IPS DF 4.7 (cell line): Measurements from ENCODE around the gene AFDN.

Experiments used
- DNase-seq: peaks from one replicate; pipeline ENCODE4 v3.0.0-alpha.2; 2013; ENCODE audit warnings: low spot score; ENCODE audit errors: extremely low read depth

The AFDN gene

DNA sequence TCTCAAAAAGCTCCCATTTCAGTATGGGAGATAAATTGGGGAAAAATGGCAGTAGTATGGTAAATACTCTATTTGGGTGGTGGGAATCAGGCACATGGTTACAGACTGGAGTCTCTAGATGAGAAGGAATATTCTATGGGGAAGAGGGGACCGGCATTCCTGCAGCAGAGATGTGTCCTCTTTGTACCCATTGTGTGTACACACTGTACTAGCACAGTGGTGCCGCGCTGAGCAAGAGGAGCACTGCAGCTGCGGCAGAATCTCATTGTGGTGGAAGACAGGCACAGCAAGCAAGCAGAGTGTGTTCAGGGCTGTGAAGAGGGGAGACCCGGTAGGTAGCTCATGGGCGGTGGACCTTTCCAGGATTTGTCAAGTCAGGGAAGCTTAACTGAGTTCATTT is 13.0 kb downstream of the AFDN start:
- no peak for DNase-seq

DNA sequence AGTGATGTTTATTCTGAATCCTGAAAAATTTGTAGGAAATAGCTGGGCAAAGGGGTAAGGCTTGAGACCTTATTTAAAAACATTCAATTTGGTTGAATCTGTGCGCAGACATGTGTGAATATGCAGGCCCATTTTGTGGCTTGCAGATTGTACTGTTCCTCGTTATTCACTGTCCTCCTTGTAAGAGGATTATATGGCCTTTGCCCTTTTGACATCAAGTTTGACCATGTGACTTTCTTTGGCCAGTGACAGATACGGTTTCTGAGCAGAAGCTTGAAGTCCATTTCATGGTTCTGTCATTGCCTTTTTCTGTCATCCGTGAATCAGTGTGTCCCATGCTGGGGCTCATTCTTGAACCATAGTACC is 13.4 kb downstream of the AFDN start:
- DNase-seq, result no peak

DNA sequence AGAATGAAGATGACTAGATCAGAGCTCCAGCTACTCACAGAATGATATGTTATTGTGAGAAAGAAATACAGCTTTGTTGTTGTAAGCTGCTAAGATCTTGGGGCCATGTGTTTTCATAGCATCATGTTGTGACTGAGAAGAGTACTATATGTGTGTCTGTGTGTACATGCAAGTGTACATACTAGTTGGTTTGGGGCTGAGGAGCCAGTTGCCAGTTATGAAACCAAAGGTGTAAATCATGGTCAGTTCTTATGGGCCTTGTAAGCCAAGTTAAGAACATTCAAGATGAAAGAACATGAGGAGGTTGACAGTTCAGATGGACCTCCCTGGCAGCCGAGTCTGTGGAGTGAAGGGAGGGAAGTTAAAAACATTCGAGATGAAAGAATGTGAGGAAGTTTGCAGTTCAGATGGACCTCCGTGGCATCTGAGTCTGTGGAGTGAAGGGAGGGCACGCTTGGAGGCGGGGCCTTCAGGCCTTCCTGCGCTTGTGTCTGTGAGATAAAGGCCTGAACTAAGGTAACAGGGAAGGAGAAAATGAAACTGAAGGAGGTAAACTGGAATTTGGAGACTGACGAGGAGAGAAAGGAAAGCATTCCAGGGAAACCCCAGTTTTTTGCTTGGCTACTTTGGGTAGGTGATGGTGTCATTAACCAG is 13.9 kb downstream of the AFDN start:
- no peak for DNase-seq

DNA sequence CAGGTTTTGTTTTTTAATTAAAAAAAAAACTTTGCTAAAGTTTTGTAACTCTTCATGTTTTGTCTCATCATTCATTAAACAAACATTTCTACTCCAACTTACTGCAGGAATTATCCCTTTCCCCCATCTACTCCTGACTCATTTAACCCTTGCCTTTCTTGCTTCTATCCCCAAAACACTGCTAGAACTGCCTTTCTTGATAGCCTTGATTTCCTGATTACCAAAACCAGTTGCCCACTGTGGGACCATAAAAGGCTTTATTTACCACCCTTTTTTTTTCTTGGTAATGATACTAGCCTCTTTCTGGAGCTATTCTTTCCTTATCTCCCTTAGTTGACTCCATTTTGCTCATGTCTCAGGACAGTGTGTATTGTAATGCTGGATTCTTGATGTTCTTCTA is 15.3 kb downstream of the AFDN start:
- no peak for DNase-seq

DNA sequence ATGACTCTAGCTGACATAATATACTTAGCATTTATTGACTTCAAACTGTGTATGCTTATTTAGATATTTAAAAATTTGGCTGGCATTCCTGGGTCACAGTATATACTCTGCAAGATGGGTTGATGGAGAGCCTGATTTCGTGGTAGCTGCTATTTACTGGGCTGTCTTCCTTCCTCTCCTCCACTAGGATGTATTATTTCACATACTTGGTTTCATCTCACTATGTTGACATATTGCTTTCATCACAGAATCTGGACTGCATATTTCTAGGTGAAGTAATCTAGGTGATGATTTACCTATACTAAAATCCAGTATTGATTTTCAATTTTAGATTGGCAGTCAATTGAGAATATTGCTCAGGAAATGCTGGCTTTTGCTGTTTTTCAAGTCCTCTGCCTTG is 15.7 kb downstream of the AFDN start:
- DNase-seq, result no peak

DNA sequence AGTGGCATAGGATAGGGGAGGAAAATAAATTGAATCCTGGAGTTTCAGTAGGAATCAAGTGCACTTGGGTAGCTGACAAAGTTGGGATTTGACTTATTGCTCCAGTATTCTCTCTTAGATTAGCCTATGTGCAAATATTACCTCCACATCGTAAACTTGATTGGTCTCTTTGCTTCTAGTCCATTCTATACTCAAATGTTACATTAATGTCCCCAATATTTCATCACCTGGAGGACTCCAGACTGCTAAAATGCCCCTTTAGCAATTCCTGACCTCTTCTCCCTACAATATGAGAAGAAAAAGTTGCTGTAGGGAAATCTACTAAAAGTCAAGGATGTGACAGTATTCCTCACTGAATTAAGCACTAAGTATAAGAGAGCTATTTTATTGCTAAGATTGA is 16.3 kb downstream of the AFDN start:
- no peak for DNase-seq

DNA sequence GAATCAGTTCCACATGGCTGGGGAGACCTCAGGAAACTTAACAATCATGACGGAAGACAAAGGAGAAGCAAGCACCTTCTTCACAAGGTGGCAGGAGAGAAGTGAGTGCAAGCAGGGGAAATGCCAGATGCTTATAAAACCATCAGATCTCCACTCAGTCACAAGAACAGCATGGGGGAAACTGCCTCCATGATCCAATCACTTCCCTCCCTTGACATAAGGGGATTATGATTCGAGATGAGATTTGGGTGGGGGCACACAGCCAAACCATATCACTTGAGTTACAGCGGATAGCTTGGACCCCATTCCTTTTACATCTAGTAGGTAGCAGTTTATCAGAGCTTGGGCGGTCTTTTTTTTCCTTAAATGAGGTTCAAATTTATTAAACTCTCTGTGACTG is 19.1 kb downstream of the AFDN start:
- DNase-seq, result no peak

DNA sequence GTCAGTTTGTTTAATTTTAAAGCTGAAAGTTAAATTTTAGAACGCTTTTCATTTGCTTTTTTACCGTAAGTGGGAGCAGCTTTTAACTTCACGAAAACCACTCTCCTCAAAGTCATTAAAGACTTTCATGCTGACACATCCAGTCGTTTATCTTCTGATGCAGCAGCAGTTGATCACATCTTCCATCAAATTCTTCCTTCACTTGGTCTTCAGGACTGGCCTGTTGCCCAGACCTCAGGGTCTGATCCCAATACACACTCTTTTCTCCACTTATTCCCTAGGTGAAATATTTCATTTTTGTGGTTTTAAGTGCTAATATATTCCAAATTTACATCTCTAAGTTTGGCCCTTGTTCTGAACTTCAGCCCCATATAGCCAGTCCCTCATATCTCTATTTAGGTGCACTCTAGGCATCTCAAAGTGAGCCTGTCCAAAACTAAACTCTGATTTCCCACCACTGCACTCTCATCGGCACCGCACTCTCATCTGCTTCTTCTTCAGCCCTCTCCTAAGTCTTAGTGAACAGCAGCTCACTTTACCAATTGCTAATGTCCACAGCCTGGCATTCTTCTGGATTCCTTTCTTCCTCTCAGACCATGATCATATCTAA is 20.4 kb downstream of the AFDN start:
- DNase-seq, result no peak

DNA sequence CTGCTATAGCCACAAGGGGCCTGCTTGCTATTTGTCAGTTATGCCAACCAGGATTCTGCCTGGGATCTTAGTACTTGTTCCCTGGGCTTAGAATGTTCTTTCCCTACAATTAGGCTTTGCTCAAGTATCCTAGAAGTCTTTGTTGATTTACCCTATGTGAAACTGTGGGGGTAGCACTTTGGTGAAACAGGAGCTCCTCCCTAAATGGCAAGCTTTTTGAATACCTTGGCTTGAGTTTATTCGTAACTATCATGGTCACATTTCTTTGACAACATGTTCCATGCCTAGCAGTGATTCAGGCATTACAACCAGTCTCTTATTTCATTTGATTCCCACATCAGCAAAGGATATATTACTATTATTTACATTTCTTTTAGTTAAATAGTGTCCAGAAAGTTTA is 21.2 kb downstream of the AFDN start:
- DNase-seq, result no peak

DNA sequence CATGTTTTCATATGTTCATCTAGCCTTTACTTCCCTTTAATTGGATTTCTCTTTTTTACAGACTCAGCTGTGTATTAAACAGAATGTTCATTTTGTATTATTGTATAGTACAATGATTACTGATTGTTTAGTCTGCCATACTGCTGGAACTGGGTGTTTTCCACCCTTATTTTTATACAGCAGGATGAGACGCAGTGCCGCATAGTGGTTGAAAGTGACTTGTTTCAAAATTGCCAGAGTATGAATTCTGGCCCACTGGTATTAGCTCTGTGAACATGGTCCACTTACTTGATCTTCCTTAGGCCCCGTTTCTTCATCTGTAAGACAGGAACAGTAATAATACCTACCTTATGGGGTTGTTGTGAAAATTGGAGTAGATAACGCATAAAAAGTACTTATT is 22.1 kb downstream of the AFDN start:
- no peak for DNase-seq

DNA sequence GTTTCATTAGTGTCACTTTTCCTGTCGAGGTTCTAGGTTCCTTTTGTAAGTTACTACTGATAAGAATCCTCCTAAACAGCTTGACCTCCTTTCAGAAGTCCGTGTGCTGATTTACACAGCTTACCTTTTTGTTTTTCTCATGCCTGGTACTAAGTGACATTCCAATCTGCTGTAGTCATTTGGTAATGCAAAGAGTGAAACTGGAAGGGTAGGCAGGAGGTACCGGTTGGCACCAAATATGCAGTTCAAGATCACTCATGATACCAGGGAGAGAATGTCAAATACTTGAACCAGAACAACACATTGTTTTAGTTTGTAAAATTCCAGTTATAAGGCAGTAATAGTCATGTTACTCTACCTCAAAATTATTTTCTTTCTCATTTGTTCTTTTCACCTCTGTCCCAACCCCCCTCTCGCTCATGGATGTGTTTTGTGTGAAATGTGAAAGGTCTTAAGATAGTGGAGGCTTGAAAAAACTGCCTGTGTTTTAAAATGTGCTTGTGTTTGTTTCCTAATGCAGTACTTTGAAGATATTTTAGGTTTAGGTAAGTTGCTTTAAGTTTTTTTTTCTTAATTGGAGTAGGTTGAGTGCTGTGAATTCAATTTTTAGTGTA is 23.2 kb downstream of the AFDN start:
- DNase-seq, result no peak

DNA sequence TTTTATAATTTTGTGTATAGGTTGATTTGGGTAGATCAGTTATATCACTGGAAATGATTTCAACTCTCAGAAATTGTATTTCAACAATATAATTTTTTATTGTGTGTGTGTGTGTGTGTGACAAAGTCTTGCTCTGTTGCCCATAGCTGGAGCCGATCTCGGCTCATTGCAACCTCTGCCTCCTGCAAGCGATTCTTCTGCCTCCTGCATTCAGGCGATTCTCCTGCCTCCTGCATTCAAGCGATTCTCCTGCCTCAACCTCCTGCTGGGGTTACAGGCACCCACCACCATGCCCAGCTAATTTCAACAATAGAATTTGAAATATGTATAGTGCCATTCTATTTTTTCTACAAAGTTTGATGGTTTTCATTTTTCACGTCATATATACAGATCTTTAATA is 24.1 kb downstream of the AFDN start:
- no peak for DNase-seq

DNA sequence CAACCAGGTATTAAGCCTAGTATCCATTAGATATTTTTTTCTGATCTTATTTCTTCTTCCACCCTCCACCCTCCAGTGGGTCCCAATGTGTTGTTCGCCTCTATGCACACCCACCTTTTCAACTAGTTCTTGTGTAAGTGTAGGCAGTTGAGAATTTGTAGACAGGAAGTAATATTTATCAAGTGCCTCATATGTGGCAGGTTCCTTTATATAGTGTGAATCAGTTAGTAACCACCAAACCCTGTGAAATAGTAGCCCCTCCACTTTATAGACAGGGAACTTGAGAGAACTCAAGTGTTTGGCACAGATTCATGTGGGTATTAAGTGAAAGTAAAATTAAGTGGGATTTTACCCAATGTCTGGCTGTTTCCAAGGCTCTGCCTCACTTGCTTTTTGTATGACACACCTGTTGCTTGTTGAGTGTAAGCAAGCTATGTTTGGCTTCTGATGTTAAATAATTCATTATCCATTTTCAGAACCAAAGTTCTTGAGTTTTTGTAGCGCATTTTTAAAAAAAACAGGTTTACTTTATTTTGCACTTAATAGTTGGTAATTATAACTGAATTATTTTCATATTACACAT is 24.8 kb downstream of the AFDN start:
- DNase-seq, result no peak

DNA sequence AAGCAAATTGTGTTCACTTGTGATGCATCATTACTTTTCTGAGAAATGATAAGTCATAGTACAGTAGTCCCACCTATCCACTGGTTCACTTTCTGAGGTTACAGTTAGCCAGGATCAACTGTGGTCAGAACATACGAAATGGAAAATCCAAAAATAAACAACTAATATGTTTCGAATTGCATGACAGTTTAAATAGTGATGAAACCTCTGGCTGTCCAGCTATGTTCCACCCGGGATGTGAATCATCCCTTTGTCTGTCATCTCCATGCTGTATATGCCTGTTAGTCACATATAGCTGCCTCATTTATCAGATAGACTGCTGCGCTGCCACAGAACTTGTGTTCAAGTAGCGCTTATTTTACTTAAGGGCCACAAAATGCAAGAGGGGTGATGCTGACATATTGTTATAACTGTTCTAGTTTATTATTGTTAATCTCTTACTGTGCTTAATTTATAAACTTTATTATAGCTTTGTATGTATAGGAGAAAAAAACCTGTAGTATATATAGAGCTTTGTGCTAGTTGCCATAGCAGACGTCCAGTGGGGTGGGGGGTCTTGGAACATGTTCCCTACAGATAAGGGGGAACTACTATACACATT is 29.2 kb downstream of the AFDN start:
- no peak for DNase-seq

DNA sequence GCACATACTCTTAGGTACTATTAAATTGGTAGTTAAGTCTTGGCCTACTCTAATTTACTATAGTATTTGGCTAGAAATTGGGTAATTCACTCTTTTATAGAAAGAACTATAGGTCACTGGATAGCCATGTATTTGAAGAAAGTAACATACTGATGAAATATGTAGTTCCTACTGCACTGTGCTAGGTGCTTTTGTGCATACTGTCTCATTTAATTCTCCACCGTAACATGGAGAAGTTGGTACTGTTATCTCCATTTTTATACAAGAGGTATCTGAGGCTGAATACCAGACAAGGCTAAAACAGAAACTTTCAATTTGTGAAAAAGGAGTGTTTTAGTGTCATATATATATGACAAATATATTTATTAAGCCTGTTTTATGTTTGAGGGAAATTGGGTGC is 29.8 kb downstream of the AFDN start:
- no peak for DNase-seq

DNA sequence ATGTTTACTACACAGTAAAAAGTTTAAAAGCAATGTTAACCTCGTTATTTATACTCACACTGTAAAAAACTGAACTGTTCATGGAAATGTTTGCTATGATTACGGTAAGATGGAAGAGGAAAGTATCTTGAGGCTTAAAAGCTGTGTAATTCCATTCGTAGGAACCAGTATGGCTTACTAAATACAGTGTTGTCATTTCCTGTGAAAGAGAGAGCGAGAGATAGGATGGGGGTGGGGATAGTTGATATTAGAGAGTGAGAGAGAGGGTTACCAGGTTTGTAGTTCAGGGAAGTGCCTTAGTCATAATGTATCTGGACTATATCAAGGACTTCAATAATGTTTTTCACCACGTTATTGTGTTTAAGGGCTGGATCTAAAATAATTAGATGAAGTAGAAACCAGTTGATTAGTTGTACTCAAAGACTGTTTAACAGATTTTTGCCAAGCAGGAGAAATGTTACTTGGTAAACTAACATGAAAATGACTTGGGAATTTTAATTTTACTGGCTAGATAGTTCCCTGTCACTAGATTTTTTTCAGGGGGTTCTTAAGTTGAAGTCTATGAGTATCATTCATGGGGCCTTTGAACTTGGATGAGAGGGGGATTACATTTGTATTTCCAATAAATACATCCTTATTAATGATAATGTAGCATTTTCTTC is 30.4 kb downstream of the AFDN start:
- no peak for DNase-seq

DNA sequence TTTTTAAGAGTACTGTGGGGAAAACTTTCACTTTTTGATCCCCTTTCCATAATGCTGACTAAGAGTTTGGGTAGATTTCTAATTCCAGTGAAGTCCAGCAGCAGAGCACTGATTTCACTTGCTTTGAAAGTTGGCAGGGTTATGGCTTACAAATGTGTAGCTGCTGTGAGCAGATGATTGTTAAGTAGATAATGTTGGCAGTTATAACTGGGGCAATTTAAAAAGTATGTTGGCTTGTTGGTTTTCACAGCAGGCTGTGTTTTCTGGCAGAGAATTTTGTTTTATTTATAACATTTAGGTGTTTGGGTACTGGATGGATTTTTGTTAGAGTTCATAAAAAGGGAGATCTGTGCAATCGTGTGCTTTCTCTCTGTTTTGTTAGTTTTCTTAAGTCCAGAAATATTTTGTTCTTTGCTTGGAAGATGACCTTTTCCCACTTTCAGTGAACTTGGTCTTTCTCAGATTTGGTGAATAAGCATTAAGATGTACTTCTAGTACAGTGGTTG is 31.4 kb downstream of the AFDN start:
- DNase-seq, result no peak

DNA sequence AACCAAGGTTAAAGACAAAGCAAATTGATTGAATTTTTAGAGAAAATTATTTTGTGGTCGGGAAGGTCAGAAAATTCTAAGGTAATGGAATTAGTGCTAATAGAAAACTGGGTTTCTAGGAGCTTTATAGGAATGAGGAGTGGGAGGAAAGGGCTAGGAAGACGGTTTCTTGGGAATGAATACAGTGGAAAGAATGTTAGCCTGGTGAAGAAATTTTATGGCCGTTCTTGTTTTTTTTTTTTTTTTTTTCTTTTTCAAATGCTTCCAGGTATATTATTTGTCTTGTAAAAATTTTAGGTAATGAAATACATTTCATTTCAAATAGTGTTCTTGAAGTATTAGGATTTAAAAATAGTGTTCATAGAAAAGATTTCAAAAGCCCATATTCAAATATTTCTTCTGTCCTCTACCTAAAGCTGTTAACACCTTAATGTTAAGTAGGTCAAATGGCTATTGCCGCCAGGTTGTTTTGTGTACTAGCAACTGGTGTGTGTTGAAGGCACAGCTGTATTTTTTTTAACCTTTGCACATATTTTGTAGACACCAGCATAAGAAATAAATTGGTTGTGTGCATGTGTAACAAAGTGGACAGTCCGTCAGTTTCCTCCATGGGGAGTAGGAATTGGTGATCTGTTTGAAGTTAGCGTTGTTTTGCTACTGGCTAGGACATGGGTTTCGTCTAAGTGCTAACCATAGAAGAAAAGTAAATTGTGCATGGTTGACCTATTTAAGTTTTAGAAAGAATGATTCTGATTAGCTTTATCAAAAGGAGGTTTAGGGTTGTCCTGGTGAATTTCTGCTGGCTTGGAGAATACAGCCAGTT is 32.3 kb downstream of the AFDN start:
- no peak for DNase-seq

DNA sequence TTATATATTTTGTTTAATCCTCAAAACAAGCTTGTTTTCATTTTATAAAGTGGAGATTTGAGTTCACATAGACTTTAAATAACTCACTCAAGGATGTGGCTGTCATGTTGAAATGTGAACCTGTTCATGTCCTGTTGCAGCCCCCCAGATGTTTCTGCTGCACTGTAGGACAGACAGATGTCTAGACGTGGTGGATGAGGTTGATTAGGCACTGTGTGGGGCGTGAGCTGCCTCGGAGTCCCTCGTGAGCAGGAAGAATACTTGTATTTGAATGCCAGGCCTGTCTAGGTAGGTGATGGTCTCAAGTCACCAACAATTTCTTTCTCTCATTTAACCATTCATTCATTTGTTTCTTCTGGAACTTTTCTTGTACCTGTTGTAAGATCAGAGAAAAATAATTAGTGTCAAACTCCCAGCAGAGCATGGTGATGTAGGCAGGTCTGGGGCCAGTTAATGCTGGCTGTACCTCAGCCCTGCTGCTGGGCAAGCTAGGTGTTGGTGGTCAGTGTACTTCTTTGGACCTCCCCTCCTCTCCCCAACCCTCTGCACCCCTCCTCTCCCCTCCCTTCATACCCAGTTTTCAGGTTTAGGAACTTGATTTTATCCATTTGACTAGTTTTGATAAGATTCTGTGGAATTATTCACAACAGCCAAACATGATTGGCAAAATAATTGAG is 34.0 kb downstream of the AFDN start:
- DNase-seq, result no peak

DNA sequence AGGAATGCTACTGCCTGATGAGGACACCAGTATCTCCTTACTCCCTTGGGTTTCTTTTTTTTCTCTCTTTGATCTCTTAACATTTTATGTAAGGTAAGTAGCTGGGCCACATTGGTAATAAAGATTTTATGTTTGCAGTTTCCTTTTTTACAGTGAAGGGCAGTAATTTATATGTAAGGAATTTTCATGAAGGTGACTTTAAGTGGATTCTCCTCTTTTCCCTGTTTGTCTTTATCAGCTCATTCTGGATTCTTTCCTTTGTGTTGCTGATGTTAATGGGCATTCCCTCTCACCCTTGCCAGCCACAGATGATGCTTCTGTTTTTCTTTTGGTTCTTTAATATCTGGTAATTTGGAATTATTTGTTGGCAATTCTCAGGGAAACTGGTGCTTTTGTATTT is 34.7 kb downstream of the AFDN start:
- DNase-seq, result no peak
